PC-3 (cell line): Measurements from ENCODE around the gene UNC5C.

Experiments
- EZH2phosphoT487 ChIP-seq: fragments of 300-600 bp; sonication (generic); IDR thresholded peaks from 2 replicates; pipeline ENCODE4 v1.6.1; 2018; ENCODE audit warnings: mild to moderate bottlenecking, antibody characterized with exemption, low read length, borderline replicate concordance
- TF ChIP-seq, protein P1 (sequence below): fragments of 300-600 bp; sonication (generic); conservative IDR thresholded peaks from 2 replicates; pipeline ENCODE4 v1.5.1; 2017; ENCODE audit warnings: antibody characterized with exemption, low read depth, mild to moderate bottlenecking, low read length

DNA sequence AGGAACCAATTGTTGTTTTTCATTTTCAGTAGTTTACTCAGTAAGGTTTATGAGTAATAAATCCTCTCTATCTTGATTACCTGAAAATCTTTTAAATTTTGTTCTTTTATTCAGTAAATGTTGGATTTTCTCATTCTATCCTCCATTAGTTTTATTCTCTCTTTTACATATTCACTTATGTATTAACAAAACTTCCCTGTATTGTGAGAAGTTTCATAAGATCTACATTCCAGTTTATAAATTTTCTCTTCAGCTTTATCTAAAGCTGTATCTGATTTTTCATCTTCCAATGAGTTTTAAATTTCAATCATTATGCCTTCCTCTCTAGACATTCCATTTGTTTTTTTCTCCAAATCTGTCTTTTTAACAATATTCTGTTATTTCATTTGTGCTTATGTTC lies 310.2 kb downstream of the UNC5C start:
- TF ChIP-seq, protein P1, sequence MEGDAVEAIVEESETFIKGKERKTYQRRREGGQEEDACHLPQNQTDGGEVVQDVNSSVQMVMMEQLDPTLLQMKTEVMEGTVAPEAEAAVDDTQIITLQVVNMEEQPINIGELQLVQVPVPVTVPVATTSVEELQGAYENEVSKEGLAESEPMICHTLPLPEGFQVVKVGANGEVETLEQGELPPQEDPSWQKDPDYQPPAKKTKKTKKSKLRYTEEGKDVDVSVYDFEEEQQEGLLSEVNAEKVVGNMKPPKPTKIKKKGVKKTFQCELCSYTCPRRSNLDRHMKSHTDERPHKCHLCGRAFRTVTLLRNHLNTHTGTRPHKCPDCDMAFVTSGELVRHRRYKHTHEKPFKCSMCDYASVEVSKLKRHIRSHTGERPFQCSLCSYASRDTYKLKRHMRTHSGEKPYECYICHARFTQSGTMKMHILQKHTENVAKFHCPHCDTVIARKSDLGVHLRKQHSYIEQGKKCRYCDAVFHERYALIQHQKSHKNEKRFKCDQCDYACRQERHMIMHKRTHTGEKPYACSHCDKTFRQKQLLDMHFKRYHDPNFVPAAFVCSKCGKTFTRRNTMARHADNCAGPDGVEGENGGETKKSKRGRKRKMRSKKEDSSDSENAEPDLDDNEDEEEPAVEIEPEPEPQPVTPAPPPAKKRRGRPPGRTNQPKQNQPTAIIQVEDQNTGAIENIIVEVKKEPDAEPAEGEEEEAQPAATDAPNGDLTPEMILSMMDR = no peak
- no peak for TF ChIP-seq EZH2phosphoT487
